Hindlimb muscle (tissue), 1 donor: ENCODE data around the gene TPRKB. TPM values are rescaled to one million over a fixed set of nuclear protein-coding genes. Genes with fewer than 3 reads are reported as not detected.
"Not testable (repeated sequence)": the region's sequence is repeated elsewhere in the genome, so short reads cannot be mapped to it uniquely, and the experiment has no call there.

Experiments used
- DNase-seq: peaks from one replicate; pipeline ENCODE4 v3.0.0-alpha.2; 2013
- polyA plus RNA-seq: library from polyadenylated mRNA; unstranded; fragments of 120-200 nt; gene quantifications from one replicate; pipeline ENCODE4 v1.2.1, GENCODE V29; 2013; ENCODE audit not compliant: insufficient read length

Gene TPRKB
- polyA plus RNA-seq, 1 donor, result 37.3 TPM

- no peak for DNase-seq
These were observed 2.0 kb upstream of the TPRKB start for GRCh38 chr2:73739101-73739500.

- DNase-seq, result no peak
These were observed 767 bp downstream of the TPRKB start for GRCh38 chr2:73736378-73736777.

- DNase-seq, result no peak
These were observed 6.3 kb downstream of the TPRKB start for GRCh38 chr2:73730810-73731209.

GRCh38 chr2:73728711-73729110 lies 8.4 kb downstream of the TPRKB start:
- DNase-seq, result no peak

- no peak for DNase-seq
These were observed 9.1 kb downstream of the TPRKB start for GRCh38 chr2:73728043-73728442.

GRCh38 chr2:73726657-73727056 lies 10.5 kb downstream of the TPRKB start:
- DNase-seq, result not testable (repeated sequence)

- DNase-seq, result no peak
These were observed 18.1 kb downstream of the TPRKB start for GRCh38 chr2:73718851-73719621.

- DNase-seq, result no peak
These were observed 18.7 kb downstream of the TPRKB start for GRCh38 chr2:73718421-73718820.

GRCh38 chr2:73717695-73718094 lies 19.4 kb downstream of the TPRKB start:
- not testable (repeated sequence) for DNase-seq

- no peak for DNase-seq
These were observed 19.9 kb downstream of the TPRKB start for GRCh38 chr2:73717251-73717606.

GRCh38 chr2:73716543-73717250 lies 20.4 kb downstream of the TPRKB start:
- DNase-seq, result no peak

- DNase-seq, result no peak
These were observed 23.1 kb downstream of the TPRKB start for GRCh38 chr2:73714091-73714490.

GRCh38 chr2:73708527-73708926 lies 28.6 kb downstream of the TPRKB start:
- no peak for DNase-seq

GRCh38 chr2:73707636-73708035 lies 29.5 kb downstream of the TPRKB start:
- DNase-seq, result no peak

- no peak for DNase-seq
These were observed 30.1 kb downstream of the TPRKB start for GRCh38 chr2:73707058-73707457.

- DNase-seq, result no peak
These were observed 32.1 kb downstream of the TPRKB start for GRCh38 chr2:73705091-73705490.

GRCh38 chr2:73704285-73704684 lies 32.9 kb downstream of the TPRKB start:
- DNase-seq, result no peak

- no peak for DNase-seq
These were observed 33.5 kb downstream of the TPRKB start for GRCh38 chr2:73703675-73704074.

- DNase-seq, result not testable (repeated sequence)
These were observed 34.2 kb downstream of the TPRKB start for GRCh38 chr2:73702852-73703493.

GRCh38 chr2:73701968-73702665 lies 35.0 kb downstream of the TPRKB start:
- no peak for DNase-seq

- DNase-seq, result not testable (repeated sequence)
These were observed 35.7 kb downstream of the TPRKB start for GRCh38 chr2:73701448-73701765.

GRCh38 chr2:73700661-73701447 lies 36.3 kb downstream of the TPRKB start:
- no peak for DNase-seq
